SK-N-SH treated with all-trans-retinoic acid at 6 μM for 48 hours (cell line): ENCODE results near the gene SNRNP48.

Source experiments
- ATAC-seq: fragments of 200-7000 bp; cut with Tn5 transposase; 3 replicates; pipeline ENCODE4 v1.9.1; 2020; ENCODE audit warnings: mild to moderate bottlenecking, moderate library complexity
- ARNTL ChIP-seq: fragments of 450-650 bp; formaldehyde crosslinking; IDR thresholded peaks from 2 replicates; pipeline ENCODE4 v1.5.0; 2020; ENCODE audit warnings: low read depth, mild to moderate bottlenecking, moderate library complexity, borderline replicate concordance
- BACH2 ChIP-seq: fragments of 250-450 bp; sonication (Bioruptor Pico); IDR thresholded peaks from 2 replicates; pipeline ENCODE4 v1.9.0; 2021; ENCODE audit warnings: mild to moderate bottlenecking, borderline replicate concordance
- CSDC2 ChIP-seq: fragments of 250-450 bp; sonication (Bioruptor Pico); IDR thresholded peaks from 2 replicates; pipeline ENCODE4 v1.5.0; 2020; ENCODE audit warnings: mild to moderate bottlenecking, moderate library complexity
- GLIS3 ChIP-seq: fragments of 250-450 bp; sonication (Bioruptor Pico); IDR thresholded peaks from 2 replicates; pipeline ENCODE4 v1.5.0; 2020; ENCODE audit warnings: mild to moderate bottlenecking, moderate library complexity
- ISL1 ChIP-seq: fragments of 250-450 bp; sonication (Bioruptor Pico); IDR thresholded peaks from 2 replicates; pipeline ENCODE4 v2.1.2; 2022; ENCODE audit warnings: mild to moderate bottlenecking, moderate library complexity
- OSR1 ChIP-seq: fragments of 250-450 bp; sonication (Bioruptor Pico); IDR thresholded peaks from 2 replicates; pipeline ENCODE4 v1.8.0; 2022; ENCODE audit warnings: moderate library complexity, mild to moderate bottlenecking, inconsistent platforms
- PPARA ChIP-seq: fragments of 250-450 bp; sonication (Bioruptor Pico); IDR thresholded peaks from 2 replicates; pipeline ENCODE4 v1.5.0; 2020; ENCODE audit warnings: mild to moderate bottlenecking, borderline replicate concordance
- RARB ChIP-seq: fragments of 250-450 bp; sonication (Bioruptor Pico); IDR thresholded peaks from 2 replicates; pipeline ENCODE4 v1.8.0; 2021; ENCODE audit warnings: mild to moderate bottlenecking, moderate library complexity
- SNAI2 ChIP-seq: fragments of 250-450 bp; sonication (Bioruptor Pico); IDR thresholded peaks from 2 replicates; pipeline ENCODE4 v1.5.0; 2020; ENCODE audit warnings: mild to moderate bottlenecking, moderate library complexity
- TCF4 ChIP-seq: fragments of 250-450 bp; sonication (Bioruptor Pico); IDR thresholded peaks from 2 replicates; pipeline ENCODE4 v1.8.0; 2021; ENCODE audit warnings: mild to moderate bottlenecking, moderate library complexity, borderline replicate concordance
- TOX ChIP-seq: fragments of 250-450 bp; sonication (Bioruptor Pico); IDR thresholded peaks from 2 replicates; pipeline ENCODE4 v1.8.0; 2021; ENCODE audit warnings: mild to moderate bottlenecking, moderate library complexity, borderline replicate concordance
- ZC3H10 ChIP-seq: fragments of 250-450 bp; sonication (Bioruptor Pico); IDR thresholded peaks from 2 replicates; pipeline ENCODE4 v1.5.1; 2021; ENCODE audit warnings: mild to moderate bottlenecking, moderate library complexity
- ZFP3 ChIP-seq: fragments of 250-450 bp; sonication (Bioruptor Pico); IDR thresholded peaks from 2 replicates; pipeline ENCODE4 v1.5.0; 2020; ENCODE audit warnings: mild to moderate bottlenecking, moderate library complexity
- ZFP30 ChIP-seq: fragments of 450-650 bp; formaldehyde crosslinking; IDR thresholded peaks from 2 replicates; pipeline ENCODE4 v1.5.0; 2022; ENCODE audit warnings: mild to moderate bottlenecking, moderate library complexity
- ZNF565 ChIP-seq: fragments of 450-650 bp; formaldehyde crosslinking; conservative IDR thresholded peaks from 2 replicates; pipeline ENCODE4 v1.5.0; 2020; ENCODE audit warnings: low read depth, mild to moderate bottlenecking, moderate library complexity
- ZNF70 ChIP-seq: fragments of 450-650 bp; formaldehyde crosslinking; IDR thresholded peaks from 2 replicates; pipeline ENCODE4 v1.5.0; 2020; ENCODE audit warnings: mild to moderate bottlenecking, moderate library complexity
- ZNF8 ChIP-seq: fragments of 450-650 bp; formaldehyde crosslinking; IDR thresholded peaks from 2 replicates; pipeline ENCODE4 v1.5.0; 2020; ENCODE audit warnings: mild to moderate bottlenecking, moderate library complexity
- TF ChIP-seq, protein P1 (sequence below): fragments of 250-450 bp; sonication (Bioruptor Pico); IDR thresholded peaks from 2 replicates; pipeline ENCODE4 v1.5.1; 2021; ENCODE audit warnings: mild to moderate bottlenecking, moderate library complexity
- TF ChIP-seq, protein P2 (sequence below): fragments of 250-450 bp; sonication (Bioruptor Pico); IDR thresholded peaks from 2 replicates; pipeline ENCODE4 v1.8.0; 2020; ENCODE audit warnings: mild to moderate bottlenecking, moderate library complexity, borderline replicate concordance
- TF ChIP-seq, protein P3 (sequence below): fragments of 250-450 bp; sonication (Bioruptor Pico); IDR thresholded peaks from 2 replicates; pipeline ENCODE4 v1.8.0; 2021; ENCODE audit warnings: low read depth, mild to moderate bottlenecking, moderate library complexity, borderline replicate concordance
- TF ChIP-seq, protein P4 (sequence below): fragments of 250-450 bp; sonication (Bioruptor Pico); IDR thresholded peaks from 2 replicates; pipeline ENCODE4 v1.5.0; 2020; ENCODE audit warnings: mild to moderate bottlenecking, moderate library complexity
- TF ChIP-seq, protein P5 (sequence below): fragments of 250-450 bp; sonication (Bioruptor Pico); IDR thresholded peaks from 2 replicates; pipeline ENCODE4 v1.5.1; 2020; ENCODE audit warnings: low read depth, mild to moderate bottlenecking, moderate library complexity

Gene SNRNP48

DNA sequence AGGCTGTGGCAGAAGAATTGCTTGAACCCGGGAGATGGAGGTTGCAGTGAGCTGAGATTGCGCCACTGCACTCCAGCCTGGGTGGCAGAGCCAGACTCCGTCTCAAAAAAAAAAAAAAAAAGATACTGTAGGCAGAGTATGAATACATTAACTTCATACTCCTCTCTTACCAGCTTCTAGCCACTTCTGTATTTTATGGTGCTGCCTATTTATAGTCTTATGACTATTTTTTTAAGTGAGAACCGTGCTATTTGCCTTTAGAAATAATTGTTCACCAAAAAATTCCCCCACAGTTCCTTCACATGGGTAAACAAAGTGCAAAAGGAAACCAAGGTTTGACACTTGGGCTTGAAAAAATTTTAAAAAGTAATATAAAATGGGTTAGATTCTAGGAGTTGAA is 1.5 kb upstream of the SNRNP48 start:
- ATAC-seq: no peak
- TF ChIP-seq GLIS3 (CRISPR knock-in tag): no peak
- TF ChIP-seq ISL1 (CRISPR knock-in tag): no peak
- TF ChIP-seq, protein P1, sequence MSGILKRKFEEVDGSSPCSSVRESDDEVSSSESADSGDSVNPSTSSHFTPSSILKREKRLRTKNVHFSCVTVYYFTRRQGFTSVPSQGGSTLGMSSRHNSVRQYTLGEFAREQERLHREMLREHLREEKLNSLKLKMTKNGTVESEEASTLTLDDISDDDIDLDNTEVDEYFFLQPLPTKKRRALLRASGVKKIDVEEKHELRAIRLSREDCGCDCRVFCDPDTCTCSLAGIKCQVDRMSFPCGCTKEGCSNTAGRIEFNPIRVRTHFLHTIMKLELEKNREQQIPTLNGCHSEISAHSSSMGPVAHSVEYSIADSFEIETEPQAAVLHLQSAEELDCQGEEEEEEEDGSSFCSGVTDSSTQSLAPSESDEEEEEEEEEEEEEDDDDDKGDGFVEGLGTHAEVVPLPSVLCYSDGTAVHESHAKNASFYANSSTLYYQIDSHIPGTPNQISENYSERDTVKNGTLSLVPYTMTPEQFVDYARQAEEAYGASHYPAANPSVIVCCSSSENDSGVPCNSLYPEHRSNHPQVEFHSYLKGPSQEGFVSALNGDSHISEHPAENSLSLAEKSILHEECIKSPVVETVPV (CRISPR knock-in tag): no peak
- TF ChIP-seq, protein P2, sequence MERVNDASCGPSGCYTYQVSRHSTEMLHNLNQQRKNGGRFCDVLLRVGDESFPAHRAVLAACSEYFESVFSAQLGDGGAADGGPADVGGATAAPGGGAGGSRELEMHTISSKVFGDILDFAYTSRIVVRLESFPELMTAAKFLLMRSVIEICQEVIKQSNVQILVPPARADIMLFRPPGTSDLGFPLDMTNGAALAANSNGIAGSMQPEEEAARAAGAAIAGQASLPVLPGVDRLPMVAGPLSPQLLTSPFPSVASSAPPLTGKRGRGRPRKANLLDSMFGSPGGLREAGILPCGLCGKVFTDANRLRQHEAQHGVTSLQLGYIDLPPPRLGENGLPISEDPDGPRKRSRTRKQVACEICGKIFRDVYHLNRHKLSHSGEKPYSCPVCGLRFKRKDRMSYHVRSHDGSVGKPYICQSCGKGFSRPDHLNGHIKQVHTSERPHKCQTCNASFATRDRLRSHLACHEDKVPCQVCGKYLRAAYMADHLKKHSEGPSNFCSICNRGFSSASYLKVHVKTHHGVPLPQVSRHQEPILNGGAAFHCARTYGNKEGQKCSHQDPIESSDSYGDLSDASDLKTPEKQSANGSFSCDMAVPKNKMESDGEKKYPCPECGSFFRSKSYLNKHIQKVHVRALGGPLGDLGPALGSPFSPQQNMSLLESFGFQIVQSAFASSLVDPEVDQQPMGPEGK (CRISPR knock-in tag): no peak
- TF ChIP-seq ZNF8 (CRISPR knock-in tag): no peak
- TF ChIP-seq, protein P3, sequence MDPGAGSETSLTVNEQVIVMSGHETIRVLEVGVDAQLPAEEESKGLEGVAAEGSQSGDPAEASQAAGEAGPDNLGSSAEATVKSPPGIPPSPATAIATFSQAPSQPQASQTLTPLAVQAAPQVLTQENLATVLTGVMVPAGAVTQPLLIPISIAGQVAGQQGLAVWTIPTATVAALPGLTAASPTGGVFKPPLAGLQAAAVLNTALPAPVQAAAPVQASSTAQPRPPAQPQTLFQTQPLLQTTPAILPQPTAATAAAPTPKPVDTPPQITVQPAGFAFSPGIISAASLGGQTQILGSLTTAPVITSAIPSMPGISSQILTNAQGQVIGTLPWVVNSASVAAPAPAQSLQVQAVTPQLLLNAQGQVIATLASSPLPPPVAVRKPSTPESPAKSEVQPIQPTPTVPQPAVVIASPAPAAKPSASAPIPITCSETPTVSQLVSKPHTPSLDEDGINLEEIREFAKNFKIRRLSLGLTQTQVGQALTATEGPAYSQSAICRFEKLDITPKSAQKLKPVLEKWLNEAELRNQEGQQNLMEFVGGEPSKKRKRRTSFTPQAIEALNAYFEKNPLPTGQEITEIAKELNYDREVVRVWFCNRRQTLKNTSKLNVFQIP: no peak
- no peak for TF ChIP-seq BACH2 (CRISPR knock-in tag)
- no peak for TF ChIP-seq ZNF70 (CRISPR knock-in tag)
- TF ChIP-seq ZNF565 (CRISPR knock-in tag): no peak
- TF ChIP-seq OSR1 (CRISPR knock-in tag): no peak
- no peak for TF ChIP-seq RARB
- no peak for TF ChIP-seq TOX (CRISPR knock-in tag)
- no peak for TF ChIP-seq ZFP3 (CRISPR knock-in tag)
- TF ChIP-seq SNAI2 (CRISPR knock-in tag): no peak
- TF ChIP-seq, protein P4, sequence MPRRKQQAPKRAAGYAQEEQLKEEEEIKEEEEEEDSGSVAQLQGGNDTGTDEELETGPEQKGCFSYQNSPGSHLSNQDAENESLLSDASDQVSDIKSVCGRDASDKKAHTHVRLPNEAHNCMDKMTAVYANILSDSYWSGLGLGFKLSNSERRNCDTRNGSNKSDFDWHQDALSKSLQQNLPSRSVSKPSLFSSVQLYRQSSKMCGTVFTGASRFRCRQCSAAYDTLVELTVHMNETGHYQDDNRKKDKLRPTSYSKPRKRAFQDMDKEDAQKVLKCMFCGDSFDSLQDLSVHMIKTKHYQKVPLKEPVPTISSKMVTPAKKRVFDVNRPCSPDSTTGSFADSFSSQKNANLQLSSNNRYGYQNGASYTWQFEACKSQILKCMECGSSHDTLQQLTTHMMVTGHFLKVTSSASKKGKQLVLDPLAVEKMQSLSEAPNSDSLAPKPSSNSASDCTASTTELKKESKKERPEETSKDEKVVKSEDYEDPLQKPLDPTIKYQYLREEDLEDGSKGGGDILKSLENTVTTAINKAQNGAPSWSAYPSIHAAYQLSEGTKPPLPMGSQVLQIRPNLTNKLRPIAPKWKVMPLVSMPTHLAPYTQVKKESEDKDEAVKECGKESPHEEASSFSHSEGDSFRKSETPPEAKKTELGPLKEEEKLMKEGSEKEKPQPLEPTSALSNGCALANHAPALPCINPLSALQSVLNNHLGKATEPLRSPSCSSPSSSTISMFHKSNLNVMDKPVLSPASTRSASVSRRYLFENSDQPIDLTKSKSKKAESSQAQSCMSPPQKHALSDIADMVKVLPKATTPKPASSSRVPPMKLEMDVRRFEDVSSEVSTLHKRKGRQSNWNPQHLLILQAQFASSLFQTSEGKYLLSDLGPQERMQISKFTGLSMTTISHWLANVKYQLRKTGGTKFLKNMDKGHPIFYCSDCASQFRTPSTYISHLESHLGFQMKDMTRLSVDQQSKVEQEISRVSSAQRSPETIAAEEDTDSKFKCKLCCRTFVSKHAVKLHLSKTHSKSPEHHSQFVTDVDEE (CRISPR knock-in tag): no peak
- no peak for TF ChIP-seq PPARA (CRISPR knock-in tag)
- no peak for TF ChIP-seq TCF4
- TF ChIP-seq ZFP30 (CRISPR knock-in tag): no peak
- no peak for TF ChIP-seq CSDC2 (CRISPR knock-in tag)
- TF ChIP-seq ARNTL (CRISPR knock-in tag): no peak

DNA sequence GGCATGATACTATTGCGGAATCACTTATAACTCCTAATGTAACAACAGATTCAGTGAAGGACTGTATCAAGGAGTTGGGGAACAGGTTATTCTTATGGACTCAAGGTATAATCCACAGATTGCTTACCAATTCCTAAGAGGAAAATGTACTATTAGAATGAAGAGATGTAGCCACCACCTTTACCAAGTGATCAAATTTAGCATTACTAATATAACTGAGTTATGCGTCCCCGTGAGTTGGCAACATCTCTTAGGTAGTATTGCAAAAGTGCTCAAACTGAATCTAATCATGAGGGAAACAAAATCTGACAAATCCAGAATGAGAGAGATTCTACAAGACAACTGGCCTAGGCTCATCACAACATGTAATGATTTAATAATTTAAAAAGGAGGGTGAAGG is 777 bp upstream of the SNRNP48 start:
- no peak for ATAC-seq
- TF ChIP-seq PPARA (CRISPR knock-in tag): no peak
- no peak for TF ChIP-seq BACH2 (CRISPR knock-in tag)
- no peak for TF ChIP-seq ZFP3 (CRISPR knock-in tag)
- no peak for TF ChIP-seq RARB
- TF ChIP-seq ZFP30 (CRISPR knock-in tag): no peak
- no peak for TF ChIP-seq GLIS3 (CRISPR knock-in tag)
- no peak for TF ChIP-seq ARNTL (CRISPR knock-in tag)
- no peak for TF ChIP-seq ISL1 (CRISPR knock-in tag)
- TF ChIP-seq, protein P4 (CRISPR knock-in tag): no peak
- TF ChIP-seq SNAI2 (CRISPR knock-in tag): no peak
- TF ChIP-seq, protein P1 (CRISPR knock-in tag): no peak
- no peak for TF ChIP-seq TOX (CRISPR knock-in tag)
- TF ChIP-seq, protein P5, sequence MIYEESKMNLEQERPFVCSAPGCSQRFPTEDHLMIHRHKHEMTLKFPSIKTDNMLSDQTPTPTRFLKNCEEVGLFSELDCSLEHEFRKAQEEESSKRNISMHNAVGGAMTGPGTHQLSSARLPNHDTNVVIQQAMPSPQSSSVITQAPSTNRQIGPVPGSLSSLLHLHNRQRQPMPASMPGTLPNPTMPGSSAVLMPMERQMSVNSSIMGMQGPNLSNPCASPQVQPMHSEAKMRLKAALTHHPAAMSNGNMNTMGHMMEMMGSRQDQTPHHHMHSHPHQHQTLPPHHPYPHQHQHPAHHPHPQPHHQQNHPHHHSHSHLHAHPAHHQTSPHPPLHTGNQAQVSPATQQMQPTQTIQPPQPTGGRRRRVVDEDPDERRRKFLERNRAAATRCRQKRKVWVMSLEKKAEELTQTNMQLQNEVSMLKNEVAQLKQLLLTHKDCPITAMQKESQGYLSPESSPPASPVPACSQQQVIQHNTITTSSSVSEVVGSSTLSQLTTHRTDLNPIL (CRISPR knock-in tag): no peak
- TF ChIP-seq OSR1 (CRISPR knock-in tag): no peak
- TF ChIP-seq ZC3H10 (CRISPR knock-in tag): no peak
- no peak for TF ChIP-seq CSDC2 (CRISPR knock-in tag)
- no peak for TF ChIP-seq ZNF8 (CRISPR knock-in tag)
- TF ChIP-seq, protein P2 (CRISPR knock-in tag): no peak
